CD4-positive, alpha-beta T cell treated with Interleukin-4 for 1 hour (primary cell): Measurements from ENCODE around the gene FBXO41.

Experiments used
- DNase-seq, 2 donors: peaks; one replicate each; pipeline ENCODE4 v3.0.0-alpha.2; 2020 to 2022

Gene FBXO41

GRCh38 chr2:73238976-73239375 is 45.3 kb downstream of the FBXO41 start:
- no peak for DNase-seq

DNA sequence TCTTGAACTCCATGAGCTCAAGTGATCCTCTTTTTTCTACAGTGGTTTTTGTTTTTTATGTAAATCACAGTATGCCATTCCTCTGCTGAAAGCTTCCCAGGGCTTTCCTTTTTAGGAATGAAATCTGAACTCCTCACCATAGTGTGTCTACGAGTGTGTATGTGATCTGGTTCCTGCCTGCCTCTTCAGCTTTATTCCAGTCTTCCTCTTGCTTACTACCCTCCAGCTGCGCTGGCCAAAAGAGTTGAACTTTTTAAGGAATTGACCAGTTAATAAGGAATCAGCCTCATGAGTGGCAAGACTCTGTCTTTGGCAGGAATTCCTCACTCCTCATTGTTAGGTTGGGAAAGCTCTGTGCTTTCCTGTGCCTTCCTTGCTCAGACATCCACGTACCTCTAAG is 46.1 kb downstream of the FBXO41 start:
- DNase-seq, result no peak

DNA sequence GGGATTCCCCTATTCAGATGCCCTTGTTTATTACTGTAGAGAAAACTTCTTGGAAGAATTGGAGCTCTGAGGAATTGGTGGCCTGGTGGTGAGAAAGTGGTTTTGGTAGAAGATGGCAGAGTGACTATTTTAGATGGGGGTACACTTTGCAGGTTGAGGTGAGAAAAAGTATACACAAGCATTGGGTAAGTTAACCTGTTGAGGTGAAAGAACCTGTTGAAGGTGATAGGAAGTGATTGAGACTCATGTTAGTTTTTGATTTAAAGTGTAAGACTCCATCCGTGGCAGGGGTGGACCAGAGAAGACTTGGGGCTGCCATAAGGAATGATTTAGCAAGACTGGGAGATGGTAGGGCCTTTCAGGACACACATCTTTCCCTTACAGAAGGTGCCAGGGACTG is 47.1 kb downstream of the FBXO41 start:
- DNase-seq, result no peak

DNA sequence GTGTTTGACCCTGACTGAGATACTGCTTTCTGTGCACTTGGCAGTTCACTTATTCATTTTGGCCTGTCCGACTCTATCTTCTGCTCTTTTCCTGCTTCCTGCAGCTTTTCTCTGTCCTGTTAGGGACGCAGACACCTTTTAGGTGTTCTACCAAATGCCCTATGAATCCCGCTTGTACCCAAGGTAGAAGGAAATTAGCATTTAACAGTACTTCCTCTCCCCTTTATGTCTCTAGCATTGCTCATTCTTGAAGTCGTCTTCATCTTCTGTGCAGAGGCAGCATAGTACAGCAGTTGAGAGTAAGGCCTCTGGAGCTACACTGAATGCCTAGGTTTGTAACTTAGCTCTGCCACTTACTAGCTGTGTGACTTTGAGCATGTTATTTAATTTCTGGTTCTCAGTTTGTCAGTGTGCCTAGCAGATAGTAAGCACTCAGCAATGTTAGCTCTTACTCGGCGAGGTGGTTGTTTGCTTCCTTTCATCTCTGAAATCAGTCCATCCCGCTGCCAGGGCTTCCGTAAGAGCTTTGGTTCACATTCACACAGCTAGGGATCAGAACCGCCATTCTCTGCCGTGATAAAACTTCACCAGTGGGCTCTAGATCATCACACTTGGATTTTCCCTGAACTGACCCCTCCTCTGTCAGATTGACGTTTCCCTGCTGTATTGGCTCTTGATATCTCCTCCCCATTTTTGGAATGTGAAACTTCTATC is 48.8 kb downstream of the FBXO41 start:
- DNase-seq, result peak in 1 of 2 donors; percentile 20

DNA sequence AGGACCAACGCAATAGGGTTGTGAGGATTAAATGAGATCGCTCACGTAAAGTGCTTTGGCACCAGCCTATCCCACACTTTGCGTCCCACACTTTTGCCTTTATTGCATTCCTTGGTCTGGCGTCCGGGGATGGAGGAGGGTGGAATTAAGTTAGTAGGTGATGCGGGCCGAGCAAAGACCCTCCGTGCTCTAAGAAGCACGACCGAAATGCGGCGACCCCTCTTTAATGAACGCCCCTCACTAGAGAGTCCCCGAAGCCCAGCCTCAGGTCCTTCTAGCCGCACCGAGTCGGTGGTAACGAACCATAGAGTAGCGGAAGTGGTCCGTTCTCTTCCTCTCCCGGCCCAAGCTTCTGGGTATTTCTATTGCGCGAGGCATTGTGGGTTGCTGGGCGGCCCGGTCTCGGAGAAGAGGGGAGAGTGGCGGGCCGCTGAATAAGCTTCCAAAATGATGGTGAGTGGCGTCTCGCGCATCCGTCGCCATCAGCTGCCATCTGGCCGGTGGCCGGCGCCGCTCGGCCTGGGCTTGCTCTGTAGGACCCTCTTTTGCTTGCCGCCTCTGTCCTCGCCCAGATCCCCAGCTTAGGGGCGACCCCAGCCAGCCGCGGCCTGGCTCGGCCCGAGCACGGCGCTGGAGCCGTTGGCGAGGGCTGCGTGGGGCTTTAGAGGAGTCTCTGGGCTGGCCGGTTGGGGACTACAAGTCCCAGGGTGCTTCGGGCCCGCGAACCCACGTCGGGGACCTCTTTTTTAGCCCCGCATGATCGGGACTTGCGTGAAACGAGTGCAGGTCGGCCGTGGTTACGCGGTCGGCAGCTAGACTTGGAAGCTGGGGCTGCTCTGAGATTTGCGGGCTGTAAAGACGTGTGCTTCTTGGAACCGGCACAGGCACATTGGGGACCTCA is 50.1 kb downstream of the FBXO41 start, which contains the start of gene CCT7:
TSS of gene CCT7 (plus strand) at position 377 of the 901 bp plus-strand sequence. CDS start at position 448, 71 bp downstream.
- peak; percentile 92 to 93 for DNase-seq

DNA sequence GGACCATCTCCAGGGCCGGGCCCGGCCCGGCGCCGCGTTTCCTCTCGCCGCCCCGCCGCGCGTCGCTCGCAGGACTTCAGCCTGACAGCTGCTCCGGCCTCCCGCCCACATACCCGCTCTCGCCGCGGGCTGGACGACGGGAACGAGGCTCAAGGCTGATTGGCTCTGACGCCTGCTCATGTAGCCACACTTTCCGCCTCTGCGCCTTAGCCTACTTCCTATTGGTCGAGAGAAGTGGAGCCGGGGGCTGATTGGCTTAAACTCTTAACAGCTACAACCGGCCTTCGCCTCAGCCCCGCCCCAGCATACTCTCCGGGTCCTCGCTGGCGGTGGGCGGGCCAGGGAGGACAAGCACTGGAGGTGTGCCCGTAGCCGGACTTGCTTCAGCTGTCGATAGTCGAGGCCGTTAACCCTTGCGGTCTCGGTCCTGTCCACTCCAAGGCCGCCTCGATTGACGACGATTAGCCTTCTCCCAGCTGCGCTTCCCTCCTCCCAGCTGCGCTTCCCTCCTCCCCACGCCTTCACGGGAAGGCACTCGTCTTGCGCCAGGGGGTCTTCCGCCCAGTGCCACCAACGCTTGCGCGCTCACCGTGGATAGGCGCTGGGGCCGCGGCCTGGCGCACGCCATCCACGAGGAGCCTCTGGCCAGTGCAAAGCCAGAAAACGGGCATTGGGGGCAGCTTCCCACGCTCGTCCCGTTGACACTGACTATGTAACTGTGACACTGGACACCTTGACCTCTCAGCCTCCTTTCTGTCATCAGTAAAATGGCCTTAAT is 50.9 kb downstream of the FBXO41 start, which contains the start of gene PRADC1:
TSS of gene PRADC1 (minus strand) at position 86 of the 778 bp plus-strand sequence. CDS start at position 7, 79 bp downstream.
- peak; percentile 97 to 98 for DNase-seq

DNA sequence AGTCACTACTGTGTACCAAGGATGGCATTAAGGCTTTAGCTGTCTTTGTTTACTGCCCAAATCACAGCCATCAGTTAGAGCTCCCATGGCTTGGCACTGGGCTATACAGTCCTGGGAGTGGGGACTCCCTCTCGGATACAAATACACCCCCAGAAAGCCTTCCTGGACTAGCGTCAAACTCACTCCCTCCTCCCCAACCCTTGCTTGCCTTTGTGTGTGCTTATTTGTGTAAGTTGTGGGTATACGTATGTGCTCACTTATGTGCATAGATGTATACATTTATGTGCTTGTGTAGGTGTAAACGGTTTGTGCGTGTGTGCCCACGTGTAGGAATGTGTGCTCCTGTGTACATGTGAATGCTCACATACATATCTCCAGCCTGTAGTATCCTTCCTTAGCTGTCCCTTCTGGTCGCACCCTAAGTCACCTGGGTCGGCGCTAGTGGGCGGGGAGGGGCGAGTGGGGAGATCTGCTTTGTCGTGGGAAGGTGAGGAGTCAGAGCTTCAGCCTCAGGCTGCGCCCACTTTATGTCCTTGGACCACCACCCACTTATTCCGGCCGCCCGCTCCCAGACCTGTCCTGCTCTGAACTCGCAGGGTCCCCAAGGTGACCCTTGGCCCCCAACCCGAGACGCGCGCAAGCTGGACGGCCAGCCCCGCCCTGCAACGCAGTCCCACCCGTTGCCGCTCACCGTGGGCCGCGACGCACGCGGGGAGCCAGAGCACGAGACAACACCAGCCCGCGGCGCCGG is 51.7 kb downstream of the FBXO41 start:
- peak in 1 of 2 donors; percentile 22 for DNase-seq

GRCh38 chr2:73228631-73229030 is 55.6 kb downstream of the FBXO41 start:
- no peak for DNase-seq

DNA sequence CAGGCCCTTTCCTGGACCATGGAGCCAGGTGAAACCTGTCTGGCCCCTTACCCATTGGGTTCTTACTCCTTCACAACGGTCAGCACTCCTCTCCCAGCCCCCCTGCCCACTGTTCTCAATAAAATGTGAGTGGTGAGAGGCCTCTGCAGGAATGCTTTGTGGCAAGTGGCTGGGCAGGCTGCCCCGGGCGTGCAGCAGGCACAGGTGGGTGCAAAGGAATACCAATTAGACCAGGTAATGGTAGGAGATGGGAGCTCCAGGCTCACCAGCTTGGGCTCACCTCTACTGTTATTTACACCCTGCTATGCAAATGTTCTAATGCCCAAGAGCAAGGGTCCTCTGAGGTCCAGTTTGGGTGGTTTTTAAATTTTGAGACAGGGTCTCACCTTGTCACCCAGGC is 57.2 kb downstream of the FBXO41 start:
- no peak for DNase-seq

GRCh38 chr2:73225513-73226360 is 58.5 kb downstream of the FBXO41 start:
- no peak for DNase-seq

DNA sequence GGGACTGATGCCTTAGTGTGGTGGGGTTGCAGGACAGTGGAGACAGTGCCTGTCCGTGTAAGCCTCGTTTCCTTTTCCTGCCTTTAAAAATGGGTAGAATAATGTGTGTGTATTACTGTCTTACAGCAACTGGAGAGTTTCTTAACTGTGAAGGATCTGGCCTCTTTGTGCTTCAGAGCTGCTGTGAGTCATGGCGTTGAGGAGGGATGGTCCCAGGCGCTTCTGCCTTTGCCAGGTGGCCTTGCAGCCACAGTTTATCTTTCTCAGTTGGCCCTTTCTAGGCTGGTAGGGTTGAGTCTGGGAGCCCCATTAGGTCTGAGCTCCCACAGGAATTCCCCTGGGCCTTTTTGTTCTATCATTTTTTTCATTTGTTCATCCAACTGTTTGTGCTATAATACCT is 60.5 kb downstream of the FBXO41 start:
- no peak for DNase-seq

- DNase-seq, result no peak
These were observed 66.0 kb downstream of the FBXO41 start for GRCh38 chr2:73218298-73218697.

GRCh38 chr2:73217826-73218225 is 66.5 kb downstream of the FBXO41 start:
- no peak for DNase-seq

DNA sequence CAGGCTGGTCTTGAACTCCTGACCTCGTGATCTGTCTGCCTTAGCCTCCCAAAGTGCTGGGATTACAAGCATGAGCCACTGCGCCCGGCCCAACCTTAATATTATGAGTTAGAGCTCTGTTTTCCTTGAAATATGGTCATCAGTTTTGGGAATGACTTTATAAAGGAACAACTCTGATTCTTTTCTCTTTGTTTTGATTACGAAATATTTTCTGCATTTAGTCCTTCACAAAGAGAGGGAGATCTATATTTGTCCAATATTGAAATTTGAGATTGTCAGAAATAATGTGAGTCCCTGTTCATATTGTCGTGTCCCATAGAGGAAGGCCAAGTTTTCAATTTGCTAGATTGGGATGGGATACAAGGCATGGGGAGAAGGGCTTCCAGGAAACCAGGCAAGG is 67.1 kb downstream of the FBXO41 start:
- no peak for DNase-seq

DNA sequence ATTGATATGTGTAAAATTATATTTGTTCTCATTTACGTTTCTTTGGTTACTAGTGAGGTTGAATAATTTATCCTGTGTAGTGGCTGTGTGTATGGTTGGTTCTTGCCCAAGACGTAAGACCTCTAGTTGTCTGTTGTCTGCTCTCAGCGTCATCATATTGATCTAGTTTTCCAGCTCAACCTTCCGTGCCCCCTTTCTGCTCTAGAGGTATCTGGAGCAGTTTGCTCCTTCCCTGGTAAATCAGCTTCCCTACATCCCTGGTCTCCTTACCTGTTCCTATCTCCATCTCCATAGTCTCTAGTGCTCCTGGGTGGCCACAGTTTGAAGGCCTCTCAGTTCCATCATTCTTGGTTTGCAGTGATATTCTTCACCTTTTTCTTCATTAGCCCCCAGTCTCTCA is 69.0 kb downstream of the FBXO41 start:
- DNase-seq, result no peak

GRCh38 chr2:73214120-73215035 is 69.9 kb downstream of the FBXO41 start, which contains the start of gene SMYD5:
TSS of gene SMYD5 (plus strand) at chr2:73214245. CDS start at chr2:73214267, 22 bp downstream.
- peak; percentile 90 to 92 for DNase-seq

GRCh38 chr2:73212448-73213176 is 71.7 kb downstream of the FBXO41 start:
- DNase-seq, result peak; percentile 73 to 76

DNA sequence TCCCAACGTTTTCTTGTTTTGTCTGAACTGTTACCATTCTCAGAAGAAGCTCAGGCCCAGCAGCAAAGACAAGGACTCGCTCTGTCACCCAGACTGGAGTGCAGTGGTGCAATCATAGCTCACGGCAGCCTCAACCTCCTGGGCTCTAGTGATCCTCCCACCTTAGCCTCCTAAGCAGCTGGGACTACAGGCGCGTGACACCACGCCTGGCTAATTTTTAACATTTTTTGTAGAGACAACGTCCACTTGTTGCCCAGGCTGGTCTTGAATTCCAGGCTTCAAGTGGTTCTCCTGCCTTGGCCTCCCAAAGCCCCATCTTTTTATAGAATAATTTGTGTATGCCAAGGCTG is 72.2 kb downstream of the FBXO41 start:
- DNase-seq, result no peak

- DNase-seq, result no peak
These were observed 73.6 kb downstream of the FBXO41 start for GRCh38 chr2:73210696-73211095.
